ENCODE measurements around the gene COIL.

GRCh38 chr17:56933868-56934267 lies 27.0 kb downstream of the COIL start:
- no peak for TF ChIP-seq CTCF (IDR thresholded peaks at IDR 0.05)
- TF ChIP-seq POLR2A (IDR thresholded peaks at IDR 0.05): no peak

All from esophagus squamous epithelium (tissue), 4 donors.